ENCODE results near the gene ELFN2. TPM values are rescaled to one million over a fixed set of nuclear protein-coding genes. Genes with fewer than 3 reads are reported as not detected.

Gene ELFN2
- total RNA-seq, 1 donor from 2014 or later = 0.97 TPM

DNA sequence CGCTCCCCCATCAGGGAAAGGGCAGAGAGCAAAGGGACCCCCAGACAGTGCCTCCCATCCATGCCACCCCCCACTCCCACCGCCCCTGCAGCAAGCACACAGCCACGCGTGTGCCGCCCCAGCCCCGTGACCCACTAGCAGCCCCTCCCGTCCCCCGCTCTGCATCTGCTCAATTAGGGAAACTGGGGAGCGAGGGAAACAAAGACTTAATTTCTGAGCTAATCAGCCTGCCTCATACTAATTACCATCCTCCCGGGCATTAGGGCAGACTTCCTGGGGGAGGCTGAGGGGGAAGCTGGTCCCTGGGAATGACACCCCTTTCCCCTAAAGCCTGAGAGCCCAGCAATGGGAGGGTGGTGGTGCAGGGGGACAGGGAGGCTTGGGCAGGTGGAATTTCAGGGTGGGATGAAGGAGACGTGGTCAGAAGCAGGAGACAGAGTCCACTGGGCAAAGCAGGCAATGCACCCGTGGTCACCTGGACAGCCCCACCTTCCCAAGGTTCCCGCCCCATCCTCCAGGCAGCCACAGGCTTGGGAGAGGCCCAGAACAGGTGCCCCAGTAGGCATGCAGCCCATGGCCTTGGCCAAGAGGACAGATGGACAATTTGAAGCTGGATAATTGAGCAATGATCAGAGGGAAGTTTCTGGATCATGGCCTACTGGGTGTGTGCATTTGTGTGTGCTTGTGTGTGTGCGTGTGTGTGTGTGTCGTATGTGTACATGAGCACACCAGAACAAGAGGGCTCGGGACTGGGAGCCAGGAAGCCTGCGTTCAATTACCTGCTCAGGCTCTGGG lies 20.6 kb downstream of the ELFN2 start:
- no peak for DNase-seq (ENCODE audit: extremely low spot score, unreplicated experiment)
- Mint-ChIP-seq H3K4me1 (ENCODE audit: unreplicated experiment) (no peaks in the 10 kb centered on the region), H3K9me3 (ENCODE audit: unreplicated experiment) (no peaks in the 10 kb centered on the region), H3K27me3 (ENCODE audit: unreplicated experiment) (peaks cover 7% of the 10 kb centered on the region), H3K36me3 (ENCODE audit: unreplicated experiment) (no peaks in the 10 kb centered on the region), H3K27ac (ENCODE audit: unreplicated experiment) (no peak overlapping the region), H3K4me3 (ENCODE audit: unreplicated experiment) (no peak overlapping the region)
- TF ChIP-seq, protein P1, sequence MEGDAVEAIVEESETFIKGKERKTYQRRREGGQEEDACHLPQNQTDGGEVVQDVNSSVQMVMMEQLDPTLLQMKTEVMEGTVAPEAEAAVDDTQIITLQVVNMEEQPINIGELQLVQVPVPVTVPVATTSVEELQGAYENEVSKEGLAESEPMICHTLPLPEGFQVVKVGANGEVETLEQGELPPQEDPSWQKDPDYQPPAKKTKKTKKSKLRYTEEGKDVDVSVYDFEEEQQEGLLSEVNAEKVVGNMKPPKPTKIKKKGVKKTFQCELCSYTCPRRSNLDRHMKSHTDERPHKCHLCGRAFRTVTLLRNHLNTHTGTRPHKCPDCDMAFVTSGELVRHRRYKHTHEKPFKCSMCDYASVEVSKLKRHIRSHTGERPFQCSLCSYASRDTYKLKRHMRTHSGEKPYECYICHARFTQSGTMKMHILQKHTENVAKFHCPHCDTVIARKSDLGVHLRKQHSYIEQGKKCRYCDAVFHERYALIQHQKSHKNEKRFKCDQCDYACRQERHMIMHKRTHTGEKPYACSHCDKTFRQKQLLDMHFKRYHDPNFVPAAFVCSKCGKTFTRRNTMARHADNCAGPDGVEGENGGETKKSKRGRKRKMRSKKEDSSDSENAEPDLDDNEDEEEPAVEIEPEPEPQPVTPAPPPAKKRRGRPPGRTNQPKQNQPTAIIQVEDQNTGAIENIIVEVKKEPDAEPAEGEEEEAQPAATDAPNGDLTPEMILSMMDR (IDR thresholded peaks at IDR 0.05) = no peak

DNA sequence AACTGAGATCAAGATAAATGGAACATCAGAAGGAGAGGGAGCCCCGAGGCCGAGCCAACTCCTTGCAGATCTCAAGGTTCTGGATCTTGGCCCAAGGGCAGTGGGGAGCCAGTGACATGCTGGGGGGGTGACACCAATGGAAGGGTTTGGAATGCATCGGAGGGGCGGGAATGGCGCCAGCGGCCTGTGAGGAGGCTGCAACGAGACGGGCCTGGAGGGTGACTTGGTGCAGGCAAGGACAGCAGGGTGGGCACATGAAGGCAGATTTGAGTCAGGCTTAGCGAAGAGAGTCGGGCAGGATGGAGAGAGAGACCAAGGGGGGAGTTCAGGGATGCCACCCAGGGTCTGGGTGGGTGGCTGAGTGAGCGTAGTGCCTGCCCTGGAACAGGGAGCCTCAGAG lies 23.2 kb downstream of the ELFN2 start:
- no peak for DNase-seq (ENCODE audit: extremely low spot score, unreplicated experiment)
- Mint-ChIP-seq H3K27me3 (ENCODE audit: unreplicated experiment) (peaks cover 7% of the 10 kb centered on the region), H3K27ac (ENCODE audit: unreplicated experiment) (no peak overlapping the region), H3K4me1 (ENCODE audit: unreplicated experiment) (no peaks in the 10 kb centered on the region), H3K9me3 (ENCODE audit: unreplicated experiment) (no peaks in the 10 kb centered on the region), H3K36me3 (ENCODE audit: unreplicated experiment) (no peaks in the 10 kb centered on the region), H3K4me3 (ENCODE audit: unreplicated experiment) (no peak overlapping the region)
- TF ChIP-seq, protein P1 (IDR thresholded peaks at IDR 0.05) = no peak

DNA sequence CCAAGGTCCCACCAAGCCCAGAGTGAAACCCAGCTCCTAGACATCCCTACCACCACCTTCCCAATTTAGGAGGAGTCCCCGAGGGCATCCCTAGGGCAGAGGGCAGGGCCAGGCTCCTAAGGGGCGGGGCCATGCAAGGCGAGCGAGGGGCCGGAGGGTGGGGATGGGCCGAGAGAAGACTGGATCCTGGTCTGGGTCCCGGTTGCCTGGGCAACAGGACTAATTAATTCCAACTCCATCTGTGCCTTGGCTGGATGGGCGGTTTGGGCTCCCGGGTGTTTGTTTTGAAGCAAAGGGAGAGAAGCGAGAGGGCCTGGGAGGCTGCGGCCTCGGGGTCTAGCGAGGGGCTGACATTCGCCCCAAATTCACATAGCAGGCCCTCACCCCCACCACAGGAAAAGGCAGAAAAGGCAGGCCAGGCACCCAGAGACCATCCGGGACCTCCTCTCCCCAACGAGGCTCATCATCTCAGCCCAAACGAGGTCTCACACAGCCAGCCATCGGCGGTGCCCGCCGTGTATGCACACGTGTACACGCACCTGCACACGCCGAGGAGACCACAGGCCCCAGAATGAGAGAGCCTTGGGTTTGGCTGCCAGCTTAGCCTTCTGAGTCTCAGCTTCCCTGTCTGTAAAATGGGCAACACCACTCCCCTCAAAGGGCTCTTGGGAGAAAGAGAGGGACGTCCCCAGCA lies 23.9 kb downstream of the ELFN2 start:
- H3K27ac Mint-ChIP-seq (ENCODE audit: unreplicated experiment) = no peak overlapping the region
- no peaks in the 10 kb centered on the region for H3K9me3 Mint-ChIP-seq (ENCODE audit: unreplicated experiment)
- peaks cover 11% of the 10 kb centered on the region for H3K27me3 Mint-ChIP-seq (ENCODE audit: unreplicated experiment)
- TF ChIP-seq, protein P1 (IDR thresholded peaks at IDR 0.05) = no peak
- H3K4me1 Mint-ChIP-seq (ENCODE audit: unreplicated experiment) = no peaks in the 10 kb centered on the region
- no peak for DNase-seq (ENCODE audit: extremely low spot score, unreplicated experiment)
- no peaks in the 10 kb centered on the region for H3K36me3 Mint-ChIP-seq (ENCODE audit: unreplicated experiment)
- no peak overlapping the region for H3K4me3 Mint-ChIP-seq (ENCODE audit: unreplicated experiment)

DNA sequence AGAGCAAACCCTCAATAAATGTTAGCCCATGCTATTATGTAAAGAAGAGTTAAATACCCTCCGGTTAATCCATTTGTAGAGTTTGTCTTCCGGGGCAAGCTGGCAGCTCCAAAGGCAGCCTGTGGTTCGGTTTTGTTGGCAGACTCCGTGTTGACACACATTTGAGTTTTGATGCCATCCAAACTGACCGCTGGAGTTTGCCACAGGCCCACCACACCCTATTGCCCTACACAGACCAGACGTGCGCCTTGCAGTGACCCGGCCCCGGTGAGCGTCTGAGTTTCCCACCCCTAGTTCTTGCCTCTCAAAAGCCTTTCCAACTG lies 25.1 kb downstream of the ELFN2 start:
- Mint-ChIP-seq H3K4me3 (ENCODE audit: unreplicated experiment) (no peak overlapping the region), H3K27me3 (ENCODE audit: unreplicated experiment) (peaks cover 15% of the 10 kb centered on the region), H3K4me1 (ENCODE audit: unreplicated experiment) (no peaks in the 10 kb centered on the region), H3K27ac (ENCODE audit: unreplicated experiment) (no peak overlapping the region), H3K36me3 (ENCODE audit: unreplicated experiment) (no peaks in the 10 kb centered on the region), H3K9me3 (ENCODE audit: unreplicated experiment) (no peaks in the 10 kb centered on the region)
- TF ChIP-seq, protein P1 (IDR thresholded peaks at IDR 0.05) = no peak
- DNase-seq (ENCODE audit: extremely low spot score, unreplicated experiment) = no peak

DNA sequence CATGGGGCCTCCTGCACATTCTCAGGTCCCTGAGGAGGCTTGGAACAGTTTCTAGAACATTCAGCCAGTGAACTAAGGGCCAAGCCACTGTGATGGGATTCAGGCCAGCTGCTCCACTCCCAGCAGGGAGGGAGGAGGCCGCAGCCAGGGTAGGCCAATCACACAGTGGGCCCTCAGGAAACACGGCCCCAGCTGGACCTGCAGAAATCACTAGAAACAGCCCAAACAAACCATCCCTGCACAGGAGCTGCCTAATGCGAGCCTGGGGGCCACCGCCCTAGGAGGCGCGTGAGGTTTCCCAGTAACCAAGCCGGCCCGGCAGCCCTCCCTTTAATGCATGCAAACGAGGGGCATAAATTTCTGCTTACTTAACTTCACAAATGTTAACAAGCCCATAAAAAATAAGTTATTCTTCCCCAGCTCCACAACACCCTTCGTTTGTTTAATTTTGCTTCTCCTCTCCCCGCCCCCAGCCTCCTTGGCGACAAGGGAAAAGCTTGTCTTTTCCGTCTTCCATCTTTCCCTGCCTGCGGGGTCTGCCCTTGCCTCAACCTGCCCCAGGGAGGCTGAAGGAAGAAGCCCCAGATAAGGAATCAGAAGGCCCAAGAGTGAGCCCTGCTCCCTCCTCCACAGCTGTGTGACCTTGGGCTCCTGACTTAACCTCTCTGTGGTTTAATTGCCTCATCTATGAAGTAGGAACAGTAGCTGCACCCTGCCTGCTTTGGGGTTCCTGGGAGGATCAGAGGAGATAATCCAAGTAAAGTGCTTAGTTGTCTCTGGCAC lies 25.7 kb downstream of the ELFN2 start:
- Mint-ChIP-seq H3K27me3 (ENCODE audit: unreplicated experiment) (peaks cover 16% of the 10 kb centered on the region), H3K4me1 (ENCODE audit: unreplicated experiment) (no peaks in the 10 kb centered on the region), H3K4me3 (ENCODE audit: unreplicated experiment) (no peak overlapping the region), H3K36me3 (ENCODE audit: unreplicated experiment) (no peaks in the 10 kb centered on the region), H3K9me3 (ENCODE audit: unreplicated experiment) (no peaks in the 10 kb centered on the region), H3K27ac (ENCODE audit: unreplicated experiment) (no peak overlapping the region)
- TF ChIP-seq, protein P1 (IDR thresholded peaks at IDR 0.05) = no peak
- no peak for DNase-seq (ENCODE audit: extremely low spot score, unreplicated experiment)

All from osteocyte (in vitro differentiated cells).